Urothelium cell line (cell line): Measurements from ENCODE around the gene PCDHGA7.
"Not testable (repeated sequence)": the region's sequence is repeated elsewhere in the genome, so short reads cannot be mapped to it uniquely, and the experiment has no call there.

Experiments used
- DNase-seq: peaks from one replicate; pipeline ENCODE4 v3.0.0; 2011; ENCODE audit warnings: low spot score, mixed read lengths
- FAIRE-seq: peaks from 2 replicates; lab custom pipeline; 2011; peaks lifted over from hg19 to GRCh38; lab: Jason Lieb, UNC

PCDHGA7 gene

GRCh38 chr5:141366016-141366896 is 16.3 kb upstream of the PCDHGA7 start:
- FAIRE-seq, result no peak

GRCh38 chr5:141369994-141370848 is 12.3 kb upstream of the PCDHGA7 start, which contains the start of gene PCDHGB3:
TSS of gene PCDHGB3 (plus strand) at chr5:141370242. CDS start at chr5:141370395, 153 bp downstream.
- no peak for DNase-seq
- no peak for FAIRE-seq

More at GRCh38 chr5:141366016-141366896, 16.3 kb upstream of the PCDHGA7 start:
- no peak for DNase-seq

GRCh38 chr5:141371572-141372475 is 10.7 kb upstream of the PCDHGA7 start:
- DNase-seq (no peak), FAIRE-seq (no peak)

- no peak for FAIRE-seq
- DNase-seq, result no peak
Measured at GRCh38 chr5:141373673-141374317, 8.7 kb upstream of the PCDHGA7 start, which contains the start of gene PCDHGA6. TSS of gene PCDHGA6 (plus strand) at chr5:141373891. CDS start at chr5:141374084, 193 bp downstream.

GRCh38 chr5:141374627-141375026 is 7.9 kb upstream of the PCDHGA7 start:
- FAIRE-seq (no peak), DNase-seq (no peak)

- DNase-seq, FAIRE-seq: not testable (repeated sequence)
Measured at GRCh38 chr5:141375444-141376155, 6.9 kb upstream of the PCDHGA7 start.

GRCh38 chr5:141383345-141383744 is 803 bp downstream of the PCDHGA7 start:
- FAIRE-seq, result no peak
- DNase-seq, result no peak

- FAIRE-seq (no peak), DNase-seq (no peak)
Measured at GRCh38 chr5:141384471-141385267, 2.1 kb downstream of the PCDHGA7 start.

GRCh38 chr5:141387557-141388311 is 5.2 kb downstream of the PCDHGA7 start, which contains the start of gene PCDHGB4:
TSS of gene PCDHGB4 (plus strand) at chr5:141387698. CDS start at chr5:141387885, 187 bp downstream.
- FAIRE-seq, result peak; percentile 20

GRCh38 chr5:141388661-141389060 is 6.1 kb downstream of the PCDHGA7 start:
- DNase-seq, result no peak
- no peak for FAIRE-seq

More at GRCh38 chr5:141387557-141388311, 5.2 kb downstream of the PCDHGA7 start, which contains the start of gene PCDHGB4:
- DNase-seq, result peak; percentile 14

GRCh38 chr5:141389153-141390042 is 6.9 kb downstream of the PCDHGA7 start:
- FAIRE-seq (no peak), DNase-seq (no peak)

GRCh38 chr5:141392429-141393198 is 10.1 kb downstream of the PCDHGA7 start, which contains the start of gene PCDHGA8:
TSS of gene PCDHGA8 (plus strand) at chr5:141392633. CDS start at chr5:141392814, 181 bp downstream.
- FAIRE-seq (no peak), DNase-seq (no peak)

GRCh38 chr5:141393267-141393666 is 10.7 kb downstream of the PCDHGA7 start:
- DNase-seq (no peak), FAIRE-seq (no peak)

- not testable (repeated sequence) for DNase-seq, FAIRE-seq
Measured at GRCh38 chr5:141394401-141395187, 12.1 kb downstream of the PCDHGA7 start.
